HepG2 (cell line): ENCODE results near the gene SMDT1. TPM values are rescaled to one million over a fixed set of nuclear protein-coding genes. Genes with fewer than 3 reads are reported as not detected.

Experiments
- BHLHE40 ChIP-seq: IDR thresholded peaks from 2 replicates; pipeline ENCODE4 v1.6.1; 2011; ENCODE audit warnings: low read length, improper control_type of control experiment
- CBFB ChIP-seq: sonication (generic); formaldehyde crosslinking; IDR thresholded peaks from 2 replicates; pipeline ENCODE4 v1.4.0; 2020; ENCODE audit warnings: missing genetic modification reagents
- CHD4 ChIP-seq: fragments of 200-600 bp; sonication (generic); IDR thresholded peaks from 2 replicates; pipeline ENCODE4 v1.7.0; 2017; ENCODE audit warnings: mild to moderate bottlenecking, low read length, borderline replicate concordance
- ESRRA ChIP-seq: sonication (generic); formaldehyde crosslinking; IDR thresholded peaks from 2 replicates; pipeline ENCODE4 v1.5.1; 2020; ENCODE audit warnings: mild to moderate bottlenecking, low read depth, missing genetic modification reagents
- FOXM1 ChIP-seq: sonication (generic); formaldehyde crosslinking; IDR thresholded peaks from 2 replicates; pipeline ENCODE4 v1.5.0; 2020; ENCODE audit warnings: missing genetic modification reagents
- MXD3 ChIP-seq: IDR thresholded peaks from 2 replicates; pipeline ENCODE4 v1.6.1; 2016; ENCODE audit warnings: mild to moderate bottlenecking, missing biosample characterization, missing genetic modification reagents
- MYPOP ChIP-seq: sonication (generic); formaldehyde crosslinking; IDR thresholded peaks from 2 replicates; pipeline ENCODE4 v1.8.1; 2023; ENCODE audit warnings: mild to moderate bottlenecking, moderate library complexity, missing genetic modification reagents
- NFE2L2 ChIP-seq: fragments of 150-350 bp; IDR thresholded peaks from 2 replicates; pipeline ENCODE4 v1.6.1; 2014; ENCODE audit warnings: low read length
- NR2C2 ChIP-seq: sonication (generic); formaldehyde crosslinking; IDR thresholded peaks from 2 replicates; pipeline ENCODE4 v1.4.0; 2020; ENCODE audit warnings: missing genetic modification reagents, mild to moderate bottlenecking, moderate library complexity, borderline replicate concordance
- SIX1 ChIP-seq: sonication (generic); formaldehyde crosslinking; IDR thresholded peaks from 2 replicates; pipeline ENCODE4 v1.4.0; 2020; ENCODE audit warnings: missing genetic modification reagents, borderline replicate concordance
- TARDBP ChIP-seq: sonication (generic); formaldehyde crosslinking; IDR thresholded peaks from 2 replicates; pipeline ENCODE4 v1.8.0; 2022; ENCODE audit warnings: mild to moderate bottlenecking, missing genetic modification reagents
- ZBTB43 ChIP-seq: sonication (generic); formaldehyde crosslinking; conservative IDR thresholded peaks from 2 replicates; pipeline ENCODE4 v1.4.0; 2020; ENCODE audit warnings: missing genetic modification reagents
- ZNF143 ChIP-seq: sonication (generic); formaldehyde crosslinking; IDR thresholded peaks from 2 replicates; pipeline ENCODE4 v1.4.0; 2020; ENCODE audit warnings: missing genetic modification reagents
- ZNF17 ChIP-seq: sonication (generic); formaldehyde crosslinking; IDR thresholded peaks from 2 replicates; pipeline ENCODE4 v1.5.0; 2020; ENCODE audit warnings: mild to moderate bottlenecking, missing genetic modification reagents
- ZNF30 ChIP-seq: sonication (generic); formaldehyde crosslinking; IDR thresholded peaks from 2 replicates; pipeline ENCODE4 v1.5.0; 2020; ENCODE audit warnings: mild to moderate bottlenecking, missing genetic modification reagents
- ZNF337 ChIP-seq: sonication (generic); formaldehyde crosslinking; IDR thresholded peaks from 2 replicates; pipeline ENCODE4 v1.5.1; 2020; ENCODE audit warnings: missing genetic modification reagents, low read depth, mild to moderate bottlenecking, borderline replicate concordance
- ZNF382 ChIP-seq: sonication (generic); formaldehyde crosslinking; IDR thresholded peaks from 2 replicates; pipeline ENCODE4 v1.5.0; 2020; ENCODE audit warnings: missing genetic modification reagents, mild to moderate bottlenecking, borderline replicate concordance
- ZNF431 ChIP-seq: sonication (generic); formaldehyde crosslinking; IDR thresholded peaks from 2 replicates; pipeline ENCODE4 v1.9.0; 2022; ENCODE audit warnings: missing genetic modification reagents, low read depth, mild to moderate bottlenecking, borderline replicate concordance
- ZNF749 ChIP-seq: sonication (generic); formaldehyde crosslinking; IDR thresholded peaks from 2 replicates; pipeline ENCODE4 v1.8.0; 2022; ENCODE audit warnings: mild to moderate bottlenecking, missing genetic modification reagents, moderate library complexity, borderline replicate concordance
- polyA plus RNA-seq, 8 experiments: library from polyadenylated mRNA; depleted of rRNA in 3 of 8; stranded (reverse) in 7 of 8; unstranded in 1 of 8; fragments of >200 nt; fragmentation: Illumina TruSeq in 4 of 8; extraction: Trizol in 4 of 8; gene quantifications; 2 replicates each; pipeline versions ENCODE4 v1.2.1 to v1.2.3, GENCODE V29; 2011 to 2016; ENCODE audit warnings: low read depth in 4 of 8, missing spikeins in 1 of 8, mixed read lengths in 1 of 8; ENCODE audit not compliant: insufficient read depth in 1 of 8
- total RNA-seq, 5 experiments: library from RNA; depleted of rRNA; stranded (reverse); fragments of >200 nt; fragmentation: Illumina TruSeq; extraction: Trizol; gene quantifications; 2 replicates each; pipeline ENCODE4 v1.2.3, GENCODE V29; 2016; ENCODE audit warnings: low read depth in 1 of 5
- TF ChIP-seq, protein P1 (sequence below): sonication (generic); formaldehyde crosslinking; IDR thresholded peaks from 2 replicates; pipeline ENCODE4 v1.4.0; 2020; ENCODE audit warnings: missing genetic modification reagents
- TF ChIP-seq, protein P2 (sequence below): sonication (generic); formaldehyde crosslinking; IDR thresholded peaks from 2 replicates; pipeline ENCODE4 v1.4.0; 2020; ENCODE audit warnings: missing genetic modification reagents
- TF ChIP-seq, protein P3 (sequence below): sonication (generic); formaldehyde crosslinking; IDR thresholded peaks from 2 replicates; pipeline ENCODE4 v1.5.0; 2020; ENCODE audit warnings: missing genetic modification reagents, mild to moderate bottlenecking, borderline replicate concordance

SMDT1 gene
- total and polyA plus RNA-seq, 2 of the 13 experiments (the other 11 are each of a cell fraction or from before 2014, with no cell fraction given): 8.3 to 26.6 TPM

DNA sequence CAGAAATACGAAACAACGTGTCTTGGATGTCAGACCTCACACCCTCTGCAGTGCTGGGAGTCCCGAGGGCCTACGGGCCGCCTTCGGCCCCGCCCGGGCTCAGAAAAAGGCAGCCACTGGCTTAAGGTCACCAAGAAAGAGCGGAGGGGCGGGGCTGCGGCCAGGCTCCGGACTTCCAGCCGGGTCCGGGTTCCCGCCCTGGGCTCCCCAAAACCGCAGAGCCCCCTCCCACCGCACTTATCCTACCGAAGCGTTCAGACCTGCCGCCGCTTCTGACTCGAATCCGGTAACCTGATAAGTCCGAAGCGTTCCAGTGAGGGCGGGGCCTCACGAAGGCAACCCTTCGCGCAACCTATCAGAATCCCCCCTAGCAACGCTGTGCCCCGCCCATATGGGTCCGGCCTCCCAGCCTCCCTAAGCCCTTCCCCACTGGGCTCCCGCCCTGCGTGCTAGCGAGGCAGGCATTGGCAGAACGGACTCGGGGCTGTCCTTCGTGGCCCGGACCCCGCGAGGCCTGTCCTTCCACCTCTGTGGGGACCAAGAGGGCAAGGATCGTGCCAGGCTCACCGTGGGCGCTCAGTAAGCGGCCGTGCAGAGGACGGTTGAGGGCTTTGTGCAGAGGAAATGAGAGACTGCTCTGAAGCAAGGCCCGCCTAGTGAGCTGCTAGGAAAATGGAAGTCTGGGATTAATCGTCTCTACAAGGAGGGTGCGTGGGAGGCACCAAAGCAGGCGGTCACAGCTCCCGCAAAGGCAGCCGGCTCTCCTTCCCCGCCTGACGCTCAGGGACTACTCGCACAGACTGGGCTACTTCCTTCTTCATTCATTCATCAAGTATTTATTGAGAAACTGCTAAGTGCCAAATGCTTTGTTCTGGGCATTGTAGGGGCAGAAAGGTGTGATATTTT is 8.7 kb upstream of the SMDT1 start, which contains the start of gene NAGA (continued):
- peak; percentile 83; the same call in 1 of the 2 replicates for TF ChIP-seq ZNF337
- TF ChIP-seq, protein P1, sequence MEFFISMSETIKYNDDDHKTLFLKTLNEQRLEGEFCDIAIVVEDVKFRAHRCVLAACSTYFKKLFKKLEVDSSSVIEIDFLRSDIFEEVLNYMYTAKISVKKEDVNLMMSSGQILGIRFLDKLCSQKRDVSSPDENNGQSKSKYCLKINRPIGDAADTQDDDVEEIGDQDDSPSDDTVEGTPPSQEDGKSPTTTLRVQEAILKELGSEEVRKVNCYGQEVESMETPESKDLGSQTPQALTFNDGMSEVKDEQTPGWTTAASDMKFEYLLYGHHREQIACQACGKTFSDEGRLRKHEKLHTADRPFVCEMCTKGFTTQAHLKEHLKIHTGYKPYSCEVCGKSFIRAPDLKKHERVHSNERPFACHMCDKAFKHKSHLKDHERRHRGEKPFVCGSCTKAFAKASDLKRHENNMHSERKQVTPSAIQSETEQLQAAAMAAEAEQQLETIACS: no peak
- no peak for TF ChIP-seq CHD4
- peak; percentile 64; the same call in 1 of the 2 replicates for TF ChIP-seq ESRRA
- no peak for TF ChIP-seq ZNF382 (CRISPR knock-in tag)
- TF ChIP-seq CBFB: peak; percentile 77; the same call in 1 of the 2 replicates
- TF ChIP-seq, protein P2, sequence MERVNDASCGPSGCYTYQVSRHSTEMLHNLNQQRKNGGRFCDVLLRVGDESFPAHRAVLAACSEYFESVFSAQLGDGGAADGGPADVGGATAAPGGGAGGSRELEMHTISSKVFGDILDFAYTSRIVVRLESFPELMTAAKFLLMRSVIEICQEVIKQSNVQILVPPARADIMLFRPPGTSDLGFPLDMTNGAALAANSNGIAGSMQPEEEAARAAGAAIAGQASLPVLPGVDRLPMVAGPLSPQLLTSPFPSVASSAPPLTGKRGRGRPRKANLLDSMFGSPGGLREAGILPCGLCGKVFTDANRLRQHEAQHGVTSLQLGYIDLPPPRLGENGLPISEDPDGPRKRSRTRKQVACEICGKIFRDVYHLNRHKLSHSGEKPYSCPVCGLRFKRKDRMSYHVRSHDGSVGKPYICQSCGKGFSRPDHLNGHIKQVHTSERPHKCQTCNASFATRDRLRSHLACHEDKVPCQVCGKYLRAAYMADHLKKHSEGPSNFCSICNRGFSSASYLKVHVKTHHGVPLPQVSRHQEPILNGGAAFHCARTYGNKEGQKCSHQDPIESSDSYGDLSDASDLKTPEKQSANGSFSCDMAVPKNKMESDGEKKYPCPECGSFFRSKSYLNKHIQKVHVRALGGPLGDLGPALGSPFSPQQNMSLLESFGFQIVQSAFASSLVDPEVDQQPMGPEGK (CRISPR knock-in tag): peak; percentile 42; the same call in 1 of the 2 replicates
- TF ChIP-seq ZNF17 (CRISPR knock-in tag): no peak
- peak; percentile 74 for TF ChIP-seq MYPOP (CRISPR knock-in tag)
- TF ChIP-seq BHLHE40: no peak
- TF ChIP-seq, protein P3, sequence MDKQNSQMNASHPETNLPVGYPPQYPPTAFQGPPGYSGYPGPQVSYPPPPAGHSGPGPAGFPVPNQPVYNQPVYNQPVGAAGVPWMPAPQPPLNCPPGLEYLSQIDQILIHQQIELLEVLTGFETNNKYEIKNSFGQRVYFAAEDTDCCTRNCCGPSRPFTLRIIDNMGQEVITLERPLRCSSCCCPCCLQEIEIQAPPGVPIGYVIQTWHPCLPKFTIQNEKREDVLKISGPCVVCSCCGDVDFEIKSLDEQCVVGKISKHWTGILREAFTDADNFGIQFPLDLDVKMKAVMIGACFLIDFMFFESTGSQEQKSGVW (CRISPR knock-in tag): no peak
- TF ChIP-seq NR2C2: peak; percentile 66; the same call in 1 of the 2 replicates
- peak; percentile 36; the same call in 1 of the 2 replicates for TF ChIP-seq ZNF143 (CRISPR knock-in tag)
- TF ChIP-seq ZBTB43: no peak
- TF ChIP-seq TARDBP (CRISPR knock-in tag): peak; percentile 76
- no peak for TF ChIP-seq ZNF431 (CRISPR knock-in tag)
- 0 out of 2 replicates have a peak, but pooled peaks have one; percentile 81 for TF ChIP-seq ZNF30 (CRISPR knock-in tag)
- no peak for TF ChIP-seq NFE2L2
- TF ChIP-seq MXD3 (CRISPR knock-in tag): peak; percentile 80; the same call in 1 of the 2 replicates
- no peak for TF ChIP-seq ZNF749 (CRISPR knock-in tag)
- TF ChIP-seq SIX1: peak; percentile 87
- no peak for TF ChIP-seq FOXM1 (CRISPR knock-in tag)
